ENCODE measurements around the gene ACIN1. TPM values are rescaled to one million over a fixed set of nuclear protein-coding genes. Genes with fewer than 3 reads are reported as not detected.

The ACIN1 gene
- total and polyA plus RNA-seq, 2 of the 13 experiments (the other 11 are each of a cell fraction or from before 2014, with no cell fraction given): 165 to 183 TPM

- no peak for TF ChIP-seq ATAD3A (CRISPR knock-in tag; IDR thresholded peaks at IDR 0.05)
- TF ChIP-seq, protein P1, sequence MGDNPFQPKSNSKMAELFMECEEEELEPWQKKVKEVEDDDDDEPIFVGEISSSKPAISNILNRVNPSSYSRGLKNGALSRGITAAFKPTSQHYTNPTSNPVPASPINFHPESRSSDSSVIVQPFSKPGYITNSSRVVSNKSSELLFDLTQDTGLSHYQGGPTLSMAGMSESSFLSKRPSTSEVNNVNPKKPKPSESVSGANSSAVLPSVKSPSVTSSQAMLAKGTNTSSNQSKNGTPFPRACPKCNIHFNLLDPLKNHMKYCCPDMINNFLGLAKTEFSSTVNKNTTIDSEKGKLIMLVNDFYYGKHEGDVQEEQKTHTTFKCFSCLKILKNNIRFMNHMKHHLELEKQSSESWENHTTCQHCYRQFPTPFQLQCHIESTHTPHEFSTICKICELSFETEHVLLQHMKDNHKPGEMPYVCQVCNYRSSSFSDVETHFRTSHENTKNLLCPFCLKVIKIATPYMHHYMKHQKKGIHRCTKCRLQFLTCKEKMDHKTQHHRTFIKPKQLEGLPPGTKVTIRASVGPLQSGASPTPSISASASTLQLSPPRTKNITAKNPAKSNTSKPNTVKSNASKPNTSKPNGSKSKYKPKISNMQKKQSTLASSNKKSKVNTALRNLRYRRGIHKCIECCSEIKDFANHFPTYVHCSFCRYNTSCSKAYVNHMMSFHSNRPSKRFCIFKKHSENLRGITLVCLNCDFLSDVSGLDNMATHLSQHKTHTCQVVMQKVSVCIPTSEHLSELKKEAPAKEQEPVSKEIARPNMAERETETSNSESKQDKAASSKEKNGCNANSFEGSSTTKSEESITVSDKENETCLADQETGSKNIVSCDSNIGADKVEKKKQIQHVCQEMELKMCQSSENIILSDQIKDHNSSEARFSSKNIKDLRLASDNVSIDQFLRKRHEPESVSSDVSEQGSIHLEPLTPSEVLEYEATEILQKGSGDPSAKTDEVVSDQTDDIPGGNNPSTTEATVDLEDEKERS (CRISPR knock-in tag; IDR thresholded peaks at IDR 0.05): peak; percentile 66
- TF ChIP-seq, protein P2, sequence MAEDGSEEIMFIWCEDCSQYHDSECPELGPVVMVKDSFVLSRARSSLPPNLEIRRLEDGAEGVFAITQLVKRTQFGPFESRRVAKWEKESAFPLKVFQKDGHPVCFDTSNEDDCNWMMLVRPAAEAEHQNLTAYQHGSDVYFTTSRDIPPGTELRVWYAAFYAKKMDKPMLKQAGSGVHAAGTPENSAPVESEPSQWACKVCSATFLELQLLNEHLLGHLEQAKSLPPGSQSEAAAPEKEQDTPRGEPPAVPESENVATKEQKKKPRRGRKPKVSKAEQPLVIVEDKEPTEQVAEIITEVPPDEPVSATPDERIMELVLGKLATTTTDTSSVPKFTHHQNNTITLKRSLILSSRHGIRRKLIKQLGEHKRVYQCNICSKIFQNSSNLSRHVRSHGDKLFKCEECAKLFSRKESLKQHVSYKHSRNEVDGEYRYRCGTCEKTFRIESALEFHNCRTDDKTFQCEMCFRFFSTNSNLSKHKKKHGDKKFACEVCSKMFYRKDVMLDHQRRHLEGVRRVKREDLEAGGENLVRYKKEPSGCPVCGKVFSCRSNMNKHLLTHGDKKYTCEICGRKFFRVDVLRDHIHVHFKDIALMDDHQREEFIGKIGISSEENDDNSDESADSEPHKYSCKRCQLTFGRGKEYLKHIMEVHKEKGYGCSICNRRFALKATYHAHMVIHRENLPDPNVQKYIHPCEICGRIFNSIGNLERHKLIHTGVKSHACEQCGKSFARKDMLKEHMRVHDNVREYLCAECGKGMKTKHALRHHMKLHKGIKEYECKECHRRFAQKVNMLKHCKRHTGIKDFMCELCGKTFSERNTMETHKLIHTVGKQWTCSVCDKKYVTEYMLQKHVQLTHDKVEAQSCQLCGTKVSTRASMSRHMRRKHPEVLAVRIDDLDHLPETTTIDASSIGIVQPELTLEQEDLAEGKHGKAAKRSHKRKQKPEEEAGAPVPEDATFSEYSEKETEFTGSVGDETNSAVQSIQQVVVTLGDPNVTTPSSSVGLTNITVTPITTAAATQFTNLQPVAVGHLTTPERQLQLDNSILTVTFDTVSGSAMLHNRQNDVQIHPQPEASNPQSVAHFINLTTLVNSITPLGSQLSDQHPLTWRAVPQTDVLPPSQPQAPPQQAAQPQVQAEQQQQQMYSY (CRISPR knock-in tag; IDR thresholded peaks at IDR 0.05): peak; percentile 73; the same call in 1 of the 2 replicates
- TF ChIP-seq ZNF850 (CRISPR knock-in tag; conservative IDR thresholded peaks at IDR 0.05): 0 out of 2 replicates have a peak, but pooled peaks have one; percentile 48
- peak; percentile 92 for TF ChIP-seq HOXD1 (CRISPR knock-in tag; IDR thresholded peaks at IDR 0.05)
- TF ChIP-seq, protein P3, sequence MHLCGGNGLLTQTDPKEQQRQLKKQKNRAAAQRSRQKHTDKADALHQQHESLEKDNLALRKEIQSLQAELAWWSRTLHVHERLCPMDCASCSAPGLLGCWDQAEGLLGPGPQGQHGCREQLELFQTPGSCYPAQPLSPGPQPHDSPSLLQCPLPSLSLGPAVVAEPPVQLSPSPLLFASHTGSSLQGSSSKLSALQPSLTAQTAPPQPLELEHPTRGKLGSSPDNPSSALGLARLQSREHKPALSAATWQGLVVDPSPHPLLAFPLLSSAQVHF (CRISPR knock-in tag; IDR thresholded peaks at IDR 0.05): peak; percentile 74; the same call in 1 of the 2 replicates
- TF ChIP-seq NFKBIZ (CRISPR knock-in tag; IDR thresholded peaks at IDR 0.05): peak; percentile 60; the same call in 1 of the 2 replicates
- TF ChIP-seq FOXJ3 (CRISPR knock-in tag; IDR thresholded peaks at IDR 0.05; ENCODE audit: borderline replicate concordance): no peak; the same call in 1 of the 2 replicates
- TF ChIP-seq ZNF891 (CRISPR knock-in tag; IDR thresholded peaks at IDR 0.05): no peak; the same call in 1 of the 2 replicates
- 0 out of 2 replicates have a peak, but pooled peaks have one; percentile 68 for TF ChIP-seq ZSCAN5A (CRISPR knock-in tag; IDR thresholded peaks at IDR 0.05; ENCODE audit: borderline replicate concordance)
- TF ChIP-seq MYC (CRISPR knock-in tag; IDR thresholded peaks at IDR 0.05; ENCODE audit: borderline replicate concordance): peak; percentile 88
- TF ChIP-seq ZFP90 (CRISPR knock-in tag; IDR thresholded peaks at IDR 0.05; ENCODE audit: borderline replicate concordance): peak; percentile 94
- TF ChIP-seq ZNF710 (CRISPR knock-in tag; IDR thresholded peaks at IDR 0.05; ENCODE audit: borderline replicate concordance): peak; percentile 90; the same call in 1 of the 2 replicates
- TF ChIP-seq FIP1L1 (IDR thresholded peaks at IDR 0.05; ENCODE audit: borderline replicate concordance, insufficient read depth, low read depth, low read length): peak; percentile 99
Observed at GRCh38 chr14:23057757-23058653, 36.9 kb downstream of the ACIN1 start (continued).

All from HepG2 (cell line).